Activated CD4-positive, alpha-beta T cell treated with anti-CD3 and anti-CD28 coated beads for 24 hours (primary cell): ENCODE results near the gene STK26.
"Not testable (repeated sequence)": the region's sequence is repeated elsewhere in the genome, so short reads cannot be mapped to it uniquely, and the experiment has no call there.

Experiments
- DNase-seq, 2 donors: peaks; one replicate each; pipeline ENCODE4 v3.0.0-alpha.2; 2020; ENCODE audit warnings: low read depth in 2 of 2

Gene STK26

DNA sequence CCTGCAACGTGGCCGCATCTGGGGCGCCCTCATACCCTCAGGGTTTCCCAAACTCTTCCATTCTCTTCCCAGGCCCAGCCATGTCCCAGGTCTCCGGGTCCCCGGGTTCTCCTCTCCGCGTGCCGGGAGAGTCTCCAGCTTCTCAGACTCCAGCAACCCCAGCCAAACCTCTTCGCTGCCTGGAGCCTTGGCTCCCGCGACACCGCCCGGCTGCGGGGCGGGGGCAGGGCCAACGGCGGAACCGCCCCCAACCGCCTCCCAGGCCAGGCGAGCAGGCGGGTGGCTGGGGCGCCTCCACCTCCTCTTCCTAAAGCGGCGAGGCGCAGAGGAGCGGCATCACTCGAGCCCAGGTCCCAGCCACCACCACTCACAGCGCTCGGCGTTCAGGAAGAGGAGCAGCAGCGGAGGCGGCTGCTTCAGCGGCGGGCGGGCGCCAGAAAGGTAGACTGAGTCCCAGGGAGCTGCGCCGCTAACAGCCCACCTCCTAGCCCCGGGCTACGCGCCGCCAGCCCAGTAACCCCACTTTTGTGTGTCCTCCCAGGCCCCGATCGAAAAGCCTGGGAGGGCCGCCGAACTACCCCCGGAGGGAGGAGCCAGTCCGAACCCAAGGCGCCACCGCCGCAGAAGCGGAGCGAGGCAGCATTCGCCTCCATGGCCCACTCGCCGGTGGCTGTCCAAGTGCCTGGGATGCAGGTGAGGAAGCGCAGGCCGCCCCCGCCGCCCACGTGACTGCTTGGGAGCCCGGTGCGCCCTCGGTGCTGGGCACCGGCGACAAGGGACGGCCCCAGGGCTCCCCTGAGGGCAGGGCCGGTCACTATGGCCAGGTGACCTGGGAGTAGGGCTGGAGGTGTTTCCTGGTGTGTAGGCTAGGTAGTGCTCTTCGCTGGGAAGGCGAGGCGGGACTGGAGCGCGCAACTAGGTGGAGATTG, at the start of gene STK26:
Gene STK26, plus strand, starts transcription at position 336 of the 929 bp plus-strand sequence. Its CDS starts 316 bp downstream, at position 652.
- DNase-seq, result peak; percentile 48 to 58

DNA sequence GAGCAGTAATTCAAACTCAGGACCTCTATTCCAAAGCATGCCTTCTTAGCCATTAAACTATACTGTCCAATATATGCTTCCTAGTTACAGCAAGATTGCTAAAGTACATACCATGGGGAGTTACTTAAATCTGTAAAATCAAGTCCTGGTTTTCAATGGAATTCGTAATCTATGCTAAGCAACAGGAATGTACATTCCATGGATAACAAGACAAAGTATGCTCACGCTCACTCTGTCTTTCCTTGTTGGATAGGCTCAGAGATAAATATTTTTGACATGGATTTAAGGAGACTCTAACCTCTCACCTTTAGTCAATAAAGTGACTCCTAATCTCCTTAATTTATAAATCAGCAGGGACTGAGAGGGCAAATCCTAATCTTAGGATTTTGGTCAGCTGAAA, 47.3 kb upstream of the STK26 start:
- no peak for DNase-seq

DNA sequence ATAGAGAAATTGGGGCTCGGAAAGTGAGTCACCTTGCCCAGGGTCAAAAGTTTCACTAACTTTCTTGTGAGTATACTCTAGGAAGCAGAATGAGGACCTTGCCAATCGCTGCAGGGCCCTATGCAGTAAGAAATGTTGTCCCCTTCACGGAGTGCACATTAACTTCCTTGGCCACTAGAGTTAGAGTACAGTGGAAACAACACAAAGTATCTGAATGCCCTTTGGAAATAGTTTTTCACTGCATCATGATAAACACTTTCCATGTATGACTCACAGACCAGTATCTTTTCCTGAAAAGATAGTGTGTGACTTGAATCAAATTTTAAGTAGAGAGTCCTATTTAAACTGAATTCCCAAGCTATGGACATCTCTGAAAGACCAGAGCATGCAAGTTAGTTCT, 45.5 kb upstream of the STK26 start:
- no peak for DNase-seq

DNA sequence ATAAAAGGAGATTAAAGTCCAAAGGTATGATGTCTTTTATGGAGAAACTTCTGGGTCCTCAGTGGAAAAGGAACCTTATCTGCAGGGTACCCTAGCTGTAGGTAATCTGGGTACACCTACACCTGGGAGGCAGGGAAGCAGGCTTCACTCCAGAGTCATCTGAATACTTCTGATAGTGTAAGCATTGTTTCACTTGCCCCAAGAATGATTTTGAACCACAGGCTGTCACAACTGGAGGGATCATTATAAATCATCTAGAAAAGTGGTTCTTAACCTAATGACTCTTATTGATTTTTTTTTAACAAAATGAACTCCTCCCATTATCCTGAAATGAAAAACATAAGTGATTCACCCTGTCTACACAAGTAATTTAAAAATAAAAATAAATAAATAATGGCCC, 44.0 kb upstream of the STK26 start:
- DNase-seq, result no peak

DNA sequence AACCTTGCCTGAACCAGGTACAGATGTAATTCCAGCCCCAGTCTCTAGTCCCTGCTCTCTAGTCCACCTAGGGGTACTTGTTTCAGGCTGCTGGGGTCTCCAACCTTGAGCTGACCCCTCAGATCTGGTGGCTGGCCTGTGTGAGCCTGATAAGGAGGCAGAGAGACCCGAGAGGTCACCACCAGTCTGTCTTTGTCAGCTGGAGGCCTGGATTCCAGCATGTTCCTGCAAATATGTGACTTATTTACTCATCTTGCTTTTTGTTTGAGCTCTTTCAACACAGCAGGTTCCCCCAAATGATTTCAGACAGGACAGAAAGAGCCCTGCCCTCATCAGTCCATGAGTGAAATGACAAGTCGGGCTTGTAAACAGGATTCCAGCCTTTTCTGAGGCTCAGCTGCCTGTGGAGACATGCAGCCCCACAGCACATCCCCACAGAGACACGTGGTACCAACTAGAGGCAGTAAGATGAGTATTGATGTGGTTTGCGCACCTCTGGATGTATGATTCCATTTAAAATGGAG, 37.5 kb upstream of the STK26 start:
- no peak for DNase-seq

DNA sequence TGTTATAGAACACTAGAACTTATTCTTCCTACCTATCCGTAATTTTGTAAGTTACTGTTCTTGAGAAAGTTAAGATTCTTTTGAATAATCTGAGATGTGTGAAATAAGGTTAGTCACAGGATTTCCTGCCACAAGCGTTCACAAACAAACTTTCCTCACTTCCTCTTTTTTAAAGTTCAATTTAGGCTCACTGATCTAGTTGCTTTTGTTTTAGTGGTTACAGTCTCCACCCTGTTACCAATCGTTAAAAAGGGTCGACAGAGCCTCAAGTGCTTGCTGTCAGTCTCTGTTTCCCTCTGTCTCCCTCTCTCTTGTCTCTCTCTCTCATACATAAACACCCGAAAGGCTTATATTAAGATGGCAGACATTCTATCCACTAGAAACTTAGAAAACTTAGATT, 35.9 kb upstream of the STK26 start:
- DNase-seq, result no peak

DNA sequence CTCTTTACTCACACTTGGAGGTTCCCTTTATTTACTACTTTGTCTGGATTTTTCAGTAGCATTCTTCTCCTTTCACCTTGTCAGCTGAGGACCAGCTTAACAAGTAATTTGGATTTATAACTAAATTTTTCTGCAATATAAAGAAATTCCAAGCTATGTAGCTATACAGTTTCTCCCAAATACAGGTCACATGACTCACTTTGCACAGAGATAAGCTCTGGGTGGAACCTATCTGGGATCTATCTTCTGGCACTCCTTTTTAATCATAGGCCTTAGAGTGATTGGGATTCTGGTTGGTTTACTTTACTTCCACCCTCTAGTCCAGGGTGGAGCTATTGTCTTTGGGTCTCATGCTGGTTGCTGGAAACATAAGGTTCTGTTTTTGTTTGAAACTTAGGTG, 34.9 kb upstream of the STK26 start:
- DNase-seq, result no peak

DNA sequence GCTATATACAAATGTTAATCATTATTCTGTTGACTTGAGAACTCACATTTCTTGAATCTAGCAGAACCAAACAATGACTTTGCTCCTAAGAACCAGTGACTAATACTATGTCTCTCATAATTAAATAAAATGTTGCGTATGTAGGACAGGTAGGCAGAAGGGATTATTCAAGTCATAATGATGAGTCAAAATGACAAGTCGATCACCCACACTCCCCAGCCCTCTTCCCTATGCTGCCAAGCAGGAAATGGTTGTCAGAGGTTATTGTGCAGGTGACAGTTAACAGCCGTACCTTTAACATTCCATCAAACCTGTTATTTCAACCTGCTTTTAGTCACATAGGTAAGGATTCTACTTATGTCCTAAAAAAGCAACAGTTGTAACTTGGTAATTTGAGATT, 22.0 kb upstream of the STK26 start:
- DNase-seq, result no peak

DNA sequence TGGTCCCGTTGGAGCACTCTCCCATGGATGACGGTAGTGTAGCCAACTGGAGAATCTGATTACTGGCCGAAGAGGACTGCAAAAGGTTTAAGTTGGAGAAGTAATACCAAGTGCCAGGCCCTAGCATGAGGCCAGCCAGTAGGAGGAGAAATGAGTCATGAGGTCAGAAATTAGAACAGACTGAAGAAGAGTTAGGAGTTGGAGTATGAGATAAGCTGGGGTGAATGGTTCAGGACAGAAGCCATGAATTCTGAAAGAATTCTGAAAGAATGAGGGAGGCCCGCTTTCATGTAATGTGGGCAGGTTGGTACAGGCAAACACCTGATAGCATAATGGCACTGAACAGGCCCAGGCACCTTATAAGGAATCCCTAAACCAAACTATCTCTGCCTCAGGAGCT, 18.4 kb upstream of the STK26 start:
- no peak for DNase-seq

DNA sequence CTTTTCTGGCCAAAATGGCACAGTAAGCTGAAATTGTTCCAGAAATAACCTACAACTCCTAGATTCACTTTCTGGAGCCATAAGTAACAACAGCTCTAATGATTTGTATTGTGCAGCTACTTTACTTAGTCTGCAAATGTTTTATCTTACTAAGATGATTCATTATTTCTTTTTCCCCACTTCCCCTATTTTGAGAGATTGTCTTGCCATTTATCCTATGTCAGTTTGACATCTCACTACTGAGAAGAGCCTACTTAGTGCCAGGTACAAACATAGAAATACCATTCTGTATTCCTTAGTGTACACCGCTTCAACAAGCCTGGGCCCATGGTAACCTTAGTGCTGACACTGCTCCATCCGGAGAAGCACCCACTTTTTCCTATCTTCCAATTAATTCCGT, 13.8 kb upstream of the STK26 start:
- no peak for DNase-seq

DNA sequence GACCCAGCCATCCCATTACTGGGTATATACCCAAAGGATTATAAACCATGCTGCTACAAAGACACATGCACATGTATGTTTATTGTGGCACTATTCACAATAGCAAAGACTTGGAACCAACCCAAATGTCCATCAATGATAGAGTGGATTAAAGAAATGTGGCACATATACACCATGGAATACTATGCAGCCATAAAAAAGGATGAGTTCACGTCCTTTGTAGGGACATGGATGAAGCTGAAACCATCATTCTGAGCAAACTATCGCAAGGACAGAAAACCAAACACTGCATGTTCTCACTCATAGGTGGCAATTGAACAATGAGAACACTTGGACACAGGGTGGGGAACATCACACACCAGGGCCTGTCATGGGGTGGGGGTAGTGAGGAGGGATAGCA, 12.9 kb upstream of the STK26 start:
- DNase-seq, result not testable (repeated sequence)

DNA sequence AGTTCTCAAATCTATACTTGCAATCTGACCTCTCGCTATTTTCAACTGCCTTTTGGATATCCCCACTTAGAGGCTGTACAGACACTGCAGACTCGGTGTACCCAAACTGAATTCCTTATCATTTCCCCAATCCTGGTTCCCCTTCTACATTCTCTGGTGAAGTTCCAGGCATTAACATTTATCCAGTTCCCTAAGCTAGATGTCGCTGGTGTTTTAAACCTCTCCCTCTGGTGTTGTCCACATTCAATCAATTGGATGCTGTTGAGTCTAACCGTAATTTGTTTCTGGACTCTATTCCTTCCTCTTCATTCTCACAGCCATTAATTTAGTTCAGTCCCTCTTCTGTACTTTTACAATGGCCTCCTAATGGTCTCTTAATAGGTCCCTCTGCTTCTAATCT, 7.2 kb upstream of the STK26 start:
- no peak for DNase-seq

DNA sequence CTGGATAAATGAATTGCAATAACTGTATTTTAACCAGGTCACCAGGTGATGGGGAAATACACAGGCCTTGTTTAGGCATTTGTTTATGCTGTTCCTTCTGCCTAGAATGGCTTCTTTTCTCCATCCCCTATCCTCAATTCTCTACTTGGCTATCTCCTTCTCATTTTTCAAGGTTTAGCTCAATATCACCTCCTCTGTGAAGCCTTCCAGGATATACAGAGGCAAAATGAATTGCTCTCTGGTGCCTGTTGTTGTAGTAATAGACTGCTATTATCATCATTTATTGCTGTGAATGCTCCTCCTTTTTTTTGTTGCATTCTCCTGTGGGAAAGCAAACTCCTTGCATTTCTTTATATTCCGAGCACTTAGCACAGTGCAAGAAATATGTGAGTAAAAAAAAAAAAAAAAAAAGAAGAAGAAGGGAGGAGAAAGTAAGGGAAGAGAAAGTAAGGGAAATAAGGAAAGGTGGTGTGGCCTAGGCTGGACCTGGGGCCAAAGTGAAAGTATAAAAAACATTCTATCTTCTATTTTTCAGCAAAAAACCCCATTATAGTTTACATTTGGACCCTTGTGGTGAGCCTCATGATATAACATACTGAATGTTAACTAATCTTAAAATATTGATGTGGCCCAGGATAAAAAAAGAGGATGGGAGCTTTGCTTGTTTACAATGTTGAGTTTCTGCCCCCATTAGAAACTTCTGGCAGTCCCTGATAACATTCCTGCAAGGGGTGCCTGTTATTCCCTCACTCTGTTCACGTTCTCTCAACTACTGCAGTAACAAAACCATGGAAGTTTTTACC, 6.3 kb upstream of the STK26 start:
- no peak for DNase-seq

DNA sequence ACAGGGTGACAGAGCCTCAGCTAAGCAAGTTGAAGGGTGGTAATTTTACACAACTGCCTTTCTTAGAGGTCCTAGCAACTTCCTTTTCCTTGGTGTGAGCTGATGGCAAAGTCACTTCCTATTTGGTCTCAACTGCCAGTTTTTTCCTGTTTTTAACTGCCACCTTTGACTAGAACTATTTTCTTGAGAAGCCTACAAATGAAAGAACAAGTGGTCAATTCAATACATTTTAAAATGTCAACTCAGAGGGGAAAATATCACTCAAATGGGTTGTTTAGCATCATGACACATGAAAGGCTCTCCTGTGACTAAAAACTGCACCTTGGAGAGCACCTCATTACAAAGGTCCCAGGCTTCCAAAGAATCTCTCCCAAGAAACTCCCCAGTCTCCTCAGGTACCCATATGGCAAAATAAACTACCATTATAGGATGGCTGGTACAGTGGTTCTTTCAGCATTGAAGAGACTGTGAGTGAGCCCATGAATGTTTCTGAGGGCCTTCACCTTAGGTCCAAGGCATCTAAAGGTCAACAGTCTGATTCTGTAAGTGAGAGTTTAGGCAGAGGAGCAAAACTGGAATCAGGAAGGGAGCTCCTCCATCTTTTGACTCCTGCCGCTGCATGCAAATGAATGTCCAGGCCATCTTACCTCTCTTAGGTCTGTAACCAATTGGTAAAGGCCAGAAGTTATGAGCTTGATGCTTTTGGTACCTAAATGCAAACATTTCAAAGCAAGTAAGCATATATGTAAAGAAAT, 5.5 kb upstream of the STK26 start:
- DNase-seq, result no peak

DNA sequence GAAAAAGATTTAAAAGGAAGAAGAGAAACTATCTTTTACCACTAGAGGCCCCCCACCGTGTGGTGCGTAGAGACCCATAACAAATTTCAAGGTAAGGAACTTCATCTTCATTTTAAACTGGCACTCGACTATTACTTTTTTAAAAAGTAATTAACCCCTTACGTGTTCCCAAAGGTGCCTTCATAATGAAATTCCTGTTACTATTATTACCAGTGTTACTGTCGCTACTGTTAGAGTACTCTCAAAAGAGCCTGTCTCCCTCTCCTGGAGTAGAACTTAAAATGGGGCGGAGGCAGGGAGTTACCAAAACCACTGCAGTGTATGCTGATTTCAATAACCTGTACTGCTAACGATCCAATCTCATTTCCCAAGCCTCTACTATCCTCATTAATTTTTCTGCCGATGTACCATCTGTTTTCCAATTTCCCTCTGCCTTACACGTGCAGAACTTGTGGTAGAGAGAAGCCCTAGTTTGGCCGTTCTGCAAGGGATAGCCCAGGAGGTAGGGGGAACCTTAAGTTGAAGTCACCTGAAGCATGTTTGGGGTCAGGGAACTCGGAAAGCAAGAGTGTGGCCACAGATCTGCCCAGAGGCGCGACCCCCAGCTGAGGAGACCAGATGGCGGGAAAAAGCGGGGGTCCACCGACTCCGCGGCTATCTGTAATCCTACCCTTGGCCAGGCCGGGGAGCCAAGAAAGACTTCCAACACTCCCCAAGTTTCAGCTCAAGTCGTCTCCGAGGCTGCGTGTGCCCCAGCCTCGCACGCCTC, 720 bp upstream of the STK26 start:
- DNase-seq, result peak in 1 of 2 donors; percentile 3

DNA sequence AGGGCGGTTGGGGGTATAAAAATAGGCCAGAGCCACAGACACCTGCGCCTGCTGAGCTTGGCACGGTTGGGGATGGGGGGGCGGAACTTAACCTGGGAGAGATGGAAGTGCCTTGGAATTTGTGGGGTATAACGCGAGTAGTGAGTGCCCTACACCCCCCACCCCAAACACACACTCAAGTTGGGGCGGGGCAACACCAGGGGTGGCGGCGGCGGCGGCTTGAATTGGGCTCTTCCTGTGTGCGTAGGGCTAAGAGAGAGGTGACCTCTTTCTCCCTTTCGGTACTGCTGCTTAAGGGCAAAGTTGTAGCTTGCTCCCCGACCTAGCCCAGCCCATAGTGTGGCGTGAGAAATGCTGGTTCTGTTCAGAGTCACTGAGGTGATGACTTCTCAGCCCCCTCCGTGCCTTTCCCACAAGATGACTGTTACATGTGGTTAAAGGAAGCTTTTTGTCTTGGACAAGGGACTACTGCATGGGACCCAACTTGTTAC, 839 bp downstream of the STK26 start:
- DNase-seq, result peak; percentile 24 to 40

DNA sequence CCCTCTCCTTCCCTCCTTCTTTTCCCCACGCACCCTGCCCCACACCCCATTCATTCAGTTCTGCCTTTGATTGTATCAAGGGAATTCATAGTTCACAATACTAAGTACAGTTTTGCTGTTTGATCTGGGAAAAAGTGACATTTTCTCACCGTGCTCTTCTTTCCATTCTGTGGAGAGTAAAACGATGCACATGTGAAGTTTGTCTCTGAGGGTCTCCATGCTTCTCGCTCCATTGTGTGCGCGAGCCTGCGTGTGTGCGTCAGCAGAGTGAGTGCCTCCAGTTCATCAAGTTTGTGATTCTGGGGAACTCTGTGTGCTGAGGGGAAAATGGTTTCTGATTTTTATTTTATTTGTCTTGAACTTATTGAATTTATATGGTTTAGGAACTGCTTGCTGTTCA, 1.9 kb downstream of the STK26 start:
- DNase-seq, result no peak

DNA sequence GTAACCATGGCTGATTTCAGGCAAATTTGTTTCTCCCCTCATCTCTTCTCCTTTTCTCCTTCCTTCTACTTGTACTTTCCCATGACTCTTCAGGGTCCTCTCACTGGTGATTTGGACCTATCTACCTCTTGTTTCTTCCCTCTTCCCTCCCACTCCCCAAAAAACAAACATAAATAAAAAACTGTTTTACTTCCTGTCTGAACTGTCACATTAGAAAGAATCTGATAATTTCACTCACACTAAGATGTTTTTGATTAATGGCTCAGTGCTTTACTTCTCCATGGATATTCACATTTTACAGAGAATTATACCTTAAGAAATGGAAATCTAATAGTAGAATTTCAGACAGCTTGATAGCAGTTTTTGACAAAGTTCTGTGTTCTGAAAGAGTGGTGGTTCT, 7.2 kb downstream of the STK26 start:
- DNase-seq, result no peak

DNA sequence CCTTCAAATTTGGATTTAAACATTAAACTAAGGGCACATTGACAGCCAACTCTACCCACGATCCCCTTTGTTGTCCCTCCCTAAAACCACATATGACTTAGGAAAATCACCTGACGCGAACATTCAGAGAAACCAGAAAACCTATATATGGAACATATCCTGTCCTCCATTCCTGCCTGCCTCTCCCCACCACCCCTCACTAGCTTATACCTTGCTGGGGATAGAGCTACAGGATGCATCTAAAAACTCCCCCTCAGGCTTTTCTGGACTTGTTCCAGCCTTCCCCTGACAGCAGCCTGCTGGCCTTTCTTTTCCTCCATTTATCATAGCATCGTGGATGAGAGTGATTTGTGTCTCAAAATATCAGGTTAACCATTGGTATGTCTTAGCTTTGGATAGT, 8.8 kb downstream of the STK26 start:
- DNase-seq, result no peak

DNA sequence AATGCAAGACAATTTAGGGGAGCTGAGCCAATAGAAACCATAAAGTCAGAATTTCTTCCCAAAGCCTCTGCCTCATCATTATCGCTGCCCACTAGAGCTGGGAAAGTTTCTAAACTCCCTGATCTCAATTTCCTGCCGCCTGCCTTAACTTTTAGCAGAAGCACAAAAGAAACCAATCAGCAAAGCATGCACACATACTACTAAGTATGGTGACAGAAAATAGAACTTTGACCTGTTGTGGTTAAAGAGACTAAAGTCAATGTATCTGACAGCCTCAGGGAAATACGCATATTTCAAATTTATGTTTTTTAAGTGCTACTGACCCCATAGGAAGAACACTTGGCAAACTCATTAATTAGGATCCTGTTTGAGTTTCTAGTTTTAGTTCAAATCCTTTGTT, 10.1 kb downstream of the STK26 start:
- no peak for DNase-seq

DNA sequence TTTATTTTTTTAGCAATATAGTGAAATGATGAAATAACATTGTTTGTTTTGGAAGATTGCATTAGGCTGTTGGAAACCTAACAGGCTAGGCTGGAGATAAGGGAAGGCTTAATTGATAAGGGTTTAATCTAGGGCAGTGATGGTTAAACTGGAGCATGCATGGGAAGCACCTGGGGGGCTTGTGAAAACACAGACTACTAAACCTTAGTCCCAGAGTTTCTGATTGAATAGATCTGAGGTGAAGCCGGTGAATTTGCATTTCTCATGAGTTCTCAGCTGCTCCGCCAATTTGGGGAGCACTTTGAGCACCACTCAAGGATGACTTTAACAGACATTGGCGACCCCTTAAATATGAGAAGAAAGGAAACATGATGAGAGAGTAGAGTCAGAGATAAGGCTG, 11.5 kb downstream of the STK26 start:
- DNase-seq, result no peak
